H1 (cell line): ENCODE measurements around the gene SARNP. TPM values are rescaled to one million over a fixed set of nuclear protein-coding genes. Genes with fewer than 3 reads are reported as not detected.

ENCODE experiments used
- BCL11A ChIP-seq, 2 experiments: IDR thresholded peaks; one replicate each; pipeline ENCODE4 v1.6.1; 2011; ENCODE audit warnings: low read depth in 2 of 2, low read length in 2 of 2, mild to moderate bottlenecking in 2 of 2
- CREB1 ChIP-seq: IDR thresholded peaks from 2 replicates; pipeline ENCODE4 v1.6.1; 2012; ENCODE audit warnings: inconsistent platforms
- SIN3A ChIP-seq, 2 experiments: IDR thresholded peaks in 1 of 2; conservative IDR thresholded peaks in 1 of 2; 2 replicates each; pipeline ENCODE4 v1.6.1; 2011 to 2012; ENCODE audit warnings: low read length in 2 of 2, improper control_type of control experiment in 1 of 2, low read depth in 1 of 2, mild to moderate bottlenecking in 1 of 2
- polyA plus RNA-seq, 7 experiments: library from polyadenylated mRNA; depleted of rRNA in 3 of 7; stranded (reverse) in 5 of 7; unstranded in 2 of 7; fragments of >200 nt in 5 of 7; fragments of 200-250 nt in 2 of 7; gene quantifications; 1 replicate in 5 of 7; 2 replicates in 1 of 7; 4 replicates in 1 of 7; pipeline versions ENCODE4 v1.2.1 to v1.2.3, GENCODE V29; 2011 to 2013; ENCODE audit warnings: missing spikeins in 2 of 7, mixed read lengths in 2 of 7
- total RNA-seq: library from RNA; stranded (reverse); fragmentation: NEBNext Ultra II Directional; extraction: Animal tissue kit (Norgen Biotek cat#: 25700); gene quantifications from 2 replicates; pipeline ENCODE4 v1.2.1, GENCODE V29; 2021

Gene SARNP
- total and polyA plus RNA-seq, 2 of the 8 experiments (the other 6 are each of a cell fraction or from before 2014, with no cell fraction given), result 114 to 226 TPM

DNA sequence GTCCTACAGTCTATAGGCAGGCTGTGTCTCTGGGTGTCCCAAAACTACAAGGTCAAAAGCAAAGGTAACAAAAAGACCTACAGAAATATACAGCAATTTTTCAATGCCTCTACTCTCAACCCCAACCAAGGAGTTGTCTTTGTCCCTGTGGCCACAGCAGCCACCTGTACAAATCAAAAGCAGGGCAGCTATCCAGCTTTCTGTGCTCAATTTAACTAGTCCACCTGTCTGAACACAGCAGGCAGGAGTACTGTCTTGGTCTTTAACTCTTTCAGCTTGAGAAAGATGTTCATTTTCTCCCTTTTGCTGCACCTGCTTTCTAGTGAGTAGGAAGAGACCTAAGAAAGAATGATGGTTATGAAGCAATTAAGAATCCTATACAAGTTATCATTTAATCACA, 54.9 kb downstream of the SARNP start (continued):
- TF ChIP-seq CREB1, result no peak
- no peak for TF ChIP-seq SIN3A (conservative IDR thresholded peaks at IDR 0.05 in 1 of 2, IDR thresholded peaks at IDR 0.05 in 1 of 2; ENCODE audit: low read depth in 1 of 2, low read length in 2 of 2)
- TF ChIP-seq BCL11A (IDR thresholded peaks at IDR 0.05; ENCODE audit: low read depth in 2 of 2, low read length in 2 of 2), result no peak
